ENCODE measurements around the gene FKBP14.
"Not testable (repeated sequence)": the region's sequence is repeated elsewhere in the genome, so short reads cannot be mapped to it uniquely, and the experiment has no call there.

The FKBP14 gene, protein sequence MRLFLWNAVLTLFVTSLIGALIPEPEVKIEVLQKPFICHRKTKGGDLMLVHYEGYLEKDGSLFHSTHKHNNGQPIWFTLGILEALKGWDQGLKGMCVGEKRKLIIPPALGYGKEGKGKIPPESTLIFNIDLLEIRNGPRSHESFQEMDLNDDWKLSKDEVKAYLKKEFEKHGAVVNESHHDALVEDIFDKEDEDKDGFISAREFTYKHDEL

DNA sequence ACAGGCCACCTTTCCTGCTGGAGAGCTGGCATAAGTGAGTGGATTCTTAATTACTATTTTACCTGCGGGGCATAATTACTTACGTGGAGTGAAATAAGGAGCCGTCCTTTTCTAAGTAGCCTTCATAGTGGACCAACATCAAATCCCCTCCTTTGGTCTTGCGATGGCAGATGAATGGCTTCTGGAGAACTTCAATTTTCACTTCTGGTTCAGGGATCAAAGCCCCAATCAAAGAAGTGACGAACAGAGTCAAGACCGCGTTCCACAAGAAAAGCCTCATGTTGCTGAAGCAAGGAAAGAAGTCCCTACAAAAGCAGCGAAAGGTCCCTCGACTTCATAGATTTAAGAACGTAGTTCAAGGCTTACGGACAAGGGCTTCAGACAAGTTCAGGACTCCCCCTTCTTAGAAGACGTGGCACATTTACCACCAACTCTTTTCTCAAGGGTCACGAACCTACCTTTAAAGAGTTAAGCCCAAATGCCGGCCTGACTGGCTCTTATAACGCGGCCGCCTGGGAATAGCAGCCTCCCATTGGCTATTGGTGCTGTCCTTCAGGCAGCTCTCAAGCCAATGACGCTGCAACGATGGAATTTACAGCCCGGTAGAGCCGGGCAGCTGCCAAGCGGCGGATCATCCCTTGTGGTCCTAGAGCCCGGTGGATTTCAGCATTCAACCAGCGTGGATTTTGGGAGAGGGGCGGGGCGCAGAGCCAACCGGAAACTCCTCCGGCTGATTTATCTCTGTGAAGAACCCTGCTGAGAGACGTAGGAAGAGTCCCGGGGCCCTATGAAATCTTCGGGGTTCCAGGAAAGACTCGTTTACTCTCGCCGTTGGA lies at the start of gene FKBP14:
TSS of gene FKBP14 (minus strand) at position 474 of the 836 bp plus-strand sequence. CDS start at position 280, 194 bp downstream.
- DNase-seq (ENCODE audit: low spot score) = peak; percentile 98

DNA sequence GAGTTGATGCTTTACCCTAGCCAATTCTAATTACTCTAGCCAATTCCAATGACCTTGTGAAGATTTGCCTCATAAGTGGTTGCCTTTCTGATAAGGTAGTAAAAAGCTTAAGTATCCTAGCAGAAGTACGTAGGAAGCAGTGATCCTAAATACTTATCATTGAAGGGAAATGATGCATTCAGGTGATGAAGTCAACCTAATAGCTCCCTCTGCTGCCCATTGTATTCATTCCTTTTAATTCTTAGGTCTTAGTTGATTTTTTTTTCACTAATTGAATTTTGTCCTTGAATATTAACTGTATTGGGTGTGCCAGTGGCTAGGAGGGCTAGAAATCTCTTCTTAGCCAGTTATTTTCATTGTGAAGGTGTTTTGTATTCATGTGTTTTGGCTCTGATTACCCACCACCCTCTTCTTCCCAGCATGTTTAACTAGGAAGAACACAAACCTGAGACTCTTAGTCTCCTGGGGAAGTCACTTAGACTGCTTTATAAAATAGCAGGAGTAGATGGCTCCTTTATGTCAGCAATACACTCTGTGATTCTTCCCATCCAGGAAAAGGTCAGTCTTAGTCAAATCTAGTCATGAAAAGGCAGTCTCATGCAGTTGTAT lies 48.0 kb upstream of the FKBP14 start:
- DNase-seq (ENCODE audit: low spot score) = no peak

DNA sequence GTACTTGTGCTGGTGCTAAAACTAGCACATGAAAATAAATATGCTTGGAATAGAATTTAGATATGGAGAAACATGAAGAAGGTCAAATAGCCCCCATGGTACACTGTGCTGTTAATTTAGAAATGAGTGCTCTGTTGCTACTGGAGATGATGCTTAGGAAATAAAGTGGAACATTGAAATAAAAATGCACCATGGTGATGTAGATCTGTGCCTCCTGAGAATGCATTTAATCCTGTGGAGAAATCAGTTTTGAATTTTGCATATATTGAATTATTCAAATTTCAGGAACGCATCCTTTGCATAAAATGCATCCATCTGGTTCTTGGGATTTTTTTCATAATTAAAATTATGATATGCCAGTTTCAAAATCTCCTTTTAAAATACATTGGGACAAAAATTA lies 46.2 kb upstream of the FKBP14 start:
- no peak for DNase-seq (ENCODE audit: low spot score)

DNA sequence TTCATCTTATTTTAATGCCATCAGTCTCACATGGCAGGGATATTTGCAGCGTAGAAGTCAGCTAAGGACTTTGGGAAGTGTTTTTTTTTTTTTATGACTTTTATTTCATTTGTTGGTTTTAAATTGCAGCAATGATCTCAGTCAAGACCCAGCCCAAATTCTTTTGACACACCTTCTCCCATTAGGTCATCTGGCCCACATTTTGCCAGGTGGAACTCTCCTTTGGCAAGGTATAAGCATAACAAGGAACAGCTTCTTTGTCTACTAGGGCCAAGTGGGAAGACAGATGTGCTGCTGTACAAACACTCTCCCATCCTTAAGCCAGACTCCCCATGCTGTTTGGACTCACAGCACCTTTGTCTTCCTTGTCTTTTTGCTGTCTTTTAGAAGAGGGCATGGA lies 43.5 kb upstream of the FKBP14 start:
- DNase-seq (ENCODE audit: low spot score) = no peak

DNA sequence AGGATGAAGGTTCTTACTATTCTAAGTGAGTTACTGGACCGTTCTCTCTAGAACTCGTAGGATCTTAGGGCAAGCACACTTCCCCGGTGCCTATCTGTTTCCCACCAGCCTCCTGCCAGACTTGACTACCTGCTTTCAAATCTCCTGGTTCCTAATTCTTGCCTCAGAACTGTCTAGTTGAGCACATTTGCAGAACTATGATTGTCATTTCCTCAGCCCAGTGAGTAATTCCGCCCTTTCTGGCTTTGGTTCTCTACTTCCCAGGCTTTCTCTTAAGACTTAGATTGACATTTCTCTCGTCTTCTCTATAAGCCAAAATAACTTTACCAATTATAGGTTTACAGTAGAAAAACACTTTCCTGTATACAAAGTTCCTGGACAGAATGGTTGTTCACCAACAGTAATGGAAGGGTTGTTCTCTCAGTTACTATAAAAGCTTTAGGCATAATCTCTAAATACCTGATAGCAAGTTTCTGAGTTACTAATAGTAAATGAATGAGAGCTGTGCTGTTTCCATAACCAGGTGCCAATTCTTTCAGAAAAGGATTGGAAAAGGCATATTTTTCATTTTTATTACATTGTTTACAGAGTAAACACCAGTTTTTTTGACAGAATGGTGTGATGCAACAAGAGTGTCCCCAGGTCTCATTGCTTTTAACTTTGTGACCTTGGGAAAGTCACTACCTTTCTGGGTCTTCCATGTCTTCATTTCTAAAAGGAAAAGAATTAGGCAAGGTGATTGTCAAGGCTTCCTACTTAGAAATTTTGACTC lies 42.8 kb upstream of the FKBP14 start:
- DNase-seq (ENCODE audit: low spot score) = no peak

DNA sequence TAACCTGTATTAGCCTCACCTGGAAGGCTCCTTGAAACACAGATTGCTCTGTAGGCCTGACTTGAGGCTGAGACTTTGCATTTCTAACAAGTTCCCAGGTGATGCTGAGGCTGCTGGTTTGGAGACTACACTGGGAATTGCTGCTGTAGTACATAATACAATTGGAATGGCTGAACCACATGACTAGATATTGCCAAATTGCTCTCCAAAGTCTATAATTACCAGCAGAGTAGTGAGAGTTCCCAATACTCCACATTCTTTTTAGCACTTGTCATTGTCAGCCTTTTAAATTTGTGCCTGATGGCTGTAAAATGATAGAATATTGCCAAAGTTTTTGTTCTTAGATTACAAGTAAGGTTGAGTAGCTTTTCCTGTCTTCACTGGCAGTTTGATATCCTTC lies 41.6 kb upstream of the FKBP14 start:
- no peak for DNase-seq (ENCODE audit: low spot score)

DNA sequence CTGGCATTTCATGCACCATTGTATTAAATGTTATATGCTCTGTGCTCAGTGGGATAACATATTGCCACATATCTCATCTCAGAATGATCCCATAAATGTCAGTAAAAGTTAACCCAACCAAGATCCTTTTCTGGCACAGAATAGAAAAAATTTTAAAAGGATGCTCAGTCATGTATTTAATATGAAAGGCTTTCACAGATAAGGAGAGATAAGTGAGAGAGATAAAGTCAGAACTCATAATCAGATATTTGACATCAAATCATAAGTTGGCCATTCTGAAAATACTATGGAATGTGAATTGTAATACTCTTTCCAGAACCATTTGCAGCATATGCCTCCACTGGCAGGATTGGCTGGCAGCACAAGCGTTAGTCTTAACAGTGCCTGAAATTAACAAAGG lies 40.2 kb upstream of the FKBP14 start:
- DNase-seq (ENCODE audit: low spot score) = no peak

DNA sequence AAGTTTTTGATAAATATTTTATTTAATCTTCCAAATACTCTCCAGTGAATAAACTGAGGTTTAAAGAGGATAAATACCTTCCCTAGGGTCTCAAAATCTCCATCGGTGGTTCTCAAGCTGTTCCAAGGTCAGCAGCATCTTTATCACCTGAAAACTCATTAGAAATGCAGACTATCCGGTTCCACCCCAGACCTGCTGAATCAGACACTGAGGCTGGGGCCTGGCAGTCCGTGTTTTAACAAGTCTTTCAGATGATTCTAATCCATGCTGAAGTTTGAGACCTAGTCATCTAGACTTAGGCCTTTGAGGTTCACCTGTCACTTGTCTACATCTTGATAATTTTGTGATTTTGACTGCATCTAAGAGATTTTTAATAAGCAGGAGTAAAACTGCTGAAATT lies 39.2 kb upstream of the FKBP14 start:
- no peak for DNase-seq (ENCODE audit: low spot score)

DNA sequence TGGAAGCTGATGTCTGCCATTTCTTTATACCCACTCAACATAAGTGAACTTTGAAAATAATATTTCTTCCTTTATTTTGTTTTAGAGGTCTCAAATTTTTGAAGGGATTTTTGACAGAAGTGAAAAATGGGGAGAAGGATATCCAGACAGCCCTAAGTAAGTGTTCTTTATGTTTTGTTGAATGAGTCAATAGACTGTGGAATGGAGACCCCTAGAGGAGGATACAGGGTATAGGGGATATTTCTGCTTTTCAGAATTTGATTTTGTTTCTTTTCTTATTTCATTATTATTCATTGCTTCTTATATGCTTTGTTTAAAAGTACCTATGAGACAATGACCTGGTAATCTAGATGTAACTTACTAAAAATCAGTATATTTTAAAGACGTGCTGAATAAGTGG lies 36.1 kb upstream of the FKBP14 start:
- DNase-seq (ENCODE audit: low spot score) = peak; percentile 49

DNA sequence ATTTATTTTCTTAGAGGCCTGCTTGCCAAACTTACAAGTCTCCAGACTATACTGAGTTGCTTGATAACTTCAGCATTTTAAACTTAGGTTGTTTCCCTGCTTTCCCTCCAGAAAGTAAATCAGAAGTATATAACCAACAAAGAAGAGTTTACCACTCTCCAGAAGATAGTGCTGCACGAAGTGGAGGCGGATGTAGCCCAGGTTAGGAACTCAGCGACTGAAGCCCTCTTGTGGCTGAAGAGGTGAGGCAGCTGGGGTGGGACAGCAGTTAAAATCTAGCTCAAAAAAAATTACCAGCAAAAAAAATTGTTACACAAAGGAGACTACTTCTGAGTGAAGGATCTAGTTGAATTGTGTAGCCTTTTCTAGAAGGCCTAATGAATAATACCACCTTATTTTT lies 35.3 kb upstream of the FKBP14 start:
- not testable (repeated sequence) for DNase-seq (ENCODE audit: low spot score)

DNA sequence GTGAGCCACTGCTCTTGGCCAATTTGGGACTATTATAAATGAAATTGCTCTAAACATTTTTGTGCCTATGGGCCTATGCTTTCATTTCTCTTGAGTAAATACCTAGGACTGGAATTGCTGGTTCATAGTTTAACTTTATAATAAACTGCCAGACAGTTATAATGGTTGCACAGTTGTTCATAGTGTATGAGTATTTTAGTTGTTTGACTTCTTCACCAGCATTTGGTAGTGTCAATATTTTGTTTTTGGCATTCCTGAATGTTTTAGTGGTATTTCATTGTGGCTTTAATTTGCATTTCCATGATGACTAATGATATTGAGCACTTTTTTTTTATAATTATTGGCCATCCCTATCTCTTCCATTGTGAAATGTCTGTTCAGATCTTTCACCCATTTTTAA lies 31.2 kb upstream of the FKBP14 start:
- DNase-seq (ENCODE audit: low spot score) = no peak

DNA sequence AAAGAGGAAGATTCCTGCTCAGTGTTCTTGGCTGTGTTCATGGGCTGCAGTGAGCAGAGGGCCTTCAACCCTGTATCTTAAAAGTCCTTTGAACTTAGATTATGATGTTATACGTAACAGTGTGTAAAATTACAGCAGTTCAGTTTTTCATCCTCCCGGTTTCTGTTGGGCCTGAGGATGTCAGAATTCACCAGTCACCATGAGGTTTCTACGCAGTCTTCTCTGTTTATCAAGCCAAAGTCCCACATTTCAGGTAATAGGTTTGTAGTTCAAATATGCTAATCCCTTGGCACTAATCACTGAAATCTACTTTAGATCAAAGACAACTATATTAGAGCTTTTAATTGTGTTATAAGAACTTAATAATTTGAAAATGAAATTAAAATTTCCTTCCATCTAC lies 26.6 kb upstream of the FKBP14 start:
- no peak for DNase-seq (ENCODE audit: low spot score)

DNA sequence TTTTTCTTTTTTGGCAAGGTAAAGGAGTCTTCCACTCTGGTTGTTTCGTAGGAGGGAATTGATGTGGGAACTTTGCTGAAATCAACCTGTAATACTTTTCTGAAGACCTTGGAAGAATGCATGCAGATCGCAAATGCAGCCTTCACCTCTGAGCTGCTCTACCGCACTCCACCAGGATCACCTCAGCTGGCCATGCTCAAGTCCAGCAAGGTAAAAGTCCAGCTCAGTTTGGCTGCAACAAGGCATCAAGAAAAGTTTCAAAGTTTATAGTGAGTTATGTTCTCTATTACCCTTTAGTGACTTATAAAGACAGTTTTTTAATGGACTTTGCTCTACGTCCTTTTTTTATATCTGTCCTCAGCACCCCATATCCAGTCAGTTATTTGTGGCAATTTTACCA lies 22.7 kb upstream of the FKBP14 start:
- no peak for DNase-seq (ENCODE audit: low spot score)

DNA sequence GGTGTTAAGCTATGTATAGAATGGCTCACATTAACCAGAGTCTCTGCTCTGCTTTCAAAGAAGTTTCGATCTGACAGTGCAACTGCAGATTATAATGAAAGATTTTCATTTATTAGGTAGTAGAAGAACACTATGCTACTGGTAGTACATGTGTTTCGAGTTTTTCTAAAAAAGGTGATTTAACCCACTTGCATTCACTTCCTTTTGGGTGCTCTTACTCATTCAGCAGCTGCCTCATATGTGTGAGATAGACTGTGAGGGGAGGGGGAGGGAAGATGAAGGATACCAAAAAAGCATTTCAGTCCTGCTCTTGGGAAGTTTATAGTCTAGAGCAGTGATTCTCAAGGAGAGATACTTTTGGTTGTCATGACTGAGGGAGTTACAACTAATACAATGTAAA lies 22.1 kb upstream of the FKBP14 start:
- no peak for DNase-seq (ENCODE audit: low spot score)

DNA sequence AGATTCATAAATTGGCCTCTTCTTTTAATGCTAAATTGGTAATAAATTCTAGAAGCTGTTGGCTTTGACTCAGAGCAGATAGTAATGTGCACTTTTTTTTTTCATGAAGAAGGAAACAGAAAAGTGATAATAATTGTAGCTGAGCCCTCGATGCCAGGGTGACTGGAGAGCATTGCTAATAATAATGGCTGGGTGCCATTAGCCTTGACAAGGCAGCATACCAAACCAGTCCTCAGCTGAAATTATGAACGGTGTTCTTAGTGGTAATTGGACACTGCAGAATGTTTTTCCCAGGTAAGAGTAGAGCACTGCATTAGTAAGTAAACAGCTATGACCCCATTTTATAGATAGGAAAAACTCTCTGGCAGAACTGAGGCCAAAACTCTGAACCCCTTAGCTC lies 20.6 kb upstream of the FKBP14 start:
- DNase-seq (ENCODE audit: low spot score) = no peak

DNA sequence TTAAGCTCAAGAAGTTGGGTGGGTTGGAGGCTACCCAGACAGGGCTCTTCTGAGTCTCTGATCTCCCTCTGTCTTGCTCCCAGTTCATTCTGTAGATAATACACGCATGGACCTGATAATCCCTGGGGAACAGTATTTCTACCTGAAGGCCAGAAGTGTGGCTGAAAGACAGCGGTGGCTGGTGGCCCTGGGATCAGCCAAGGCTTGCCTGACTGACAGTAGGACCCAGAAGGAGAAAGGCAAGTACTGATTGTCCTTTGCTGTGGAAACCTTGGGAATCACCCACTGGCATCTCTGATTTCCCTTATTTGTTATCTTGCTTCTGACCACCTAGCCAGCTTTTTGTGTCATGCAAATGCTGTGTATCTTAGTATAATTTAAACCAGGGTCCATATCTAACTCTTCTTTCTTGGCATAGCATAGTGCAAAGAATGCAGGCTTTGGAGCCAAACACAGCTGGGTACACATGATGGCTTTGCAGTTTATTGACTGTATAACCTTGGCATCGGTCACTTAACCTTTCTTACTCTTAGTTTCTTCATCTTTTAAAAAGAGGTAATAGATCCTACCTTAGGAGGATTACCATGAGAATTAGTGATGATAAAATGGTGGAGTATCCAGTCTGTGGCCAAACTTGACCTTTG lies 19.7 kb upstream of the FKBP14 start:
- DNase-seq (ENCODE audit: low spot score) = no peak

DNA sequence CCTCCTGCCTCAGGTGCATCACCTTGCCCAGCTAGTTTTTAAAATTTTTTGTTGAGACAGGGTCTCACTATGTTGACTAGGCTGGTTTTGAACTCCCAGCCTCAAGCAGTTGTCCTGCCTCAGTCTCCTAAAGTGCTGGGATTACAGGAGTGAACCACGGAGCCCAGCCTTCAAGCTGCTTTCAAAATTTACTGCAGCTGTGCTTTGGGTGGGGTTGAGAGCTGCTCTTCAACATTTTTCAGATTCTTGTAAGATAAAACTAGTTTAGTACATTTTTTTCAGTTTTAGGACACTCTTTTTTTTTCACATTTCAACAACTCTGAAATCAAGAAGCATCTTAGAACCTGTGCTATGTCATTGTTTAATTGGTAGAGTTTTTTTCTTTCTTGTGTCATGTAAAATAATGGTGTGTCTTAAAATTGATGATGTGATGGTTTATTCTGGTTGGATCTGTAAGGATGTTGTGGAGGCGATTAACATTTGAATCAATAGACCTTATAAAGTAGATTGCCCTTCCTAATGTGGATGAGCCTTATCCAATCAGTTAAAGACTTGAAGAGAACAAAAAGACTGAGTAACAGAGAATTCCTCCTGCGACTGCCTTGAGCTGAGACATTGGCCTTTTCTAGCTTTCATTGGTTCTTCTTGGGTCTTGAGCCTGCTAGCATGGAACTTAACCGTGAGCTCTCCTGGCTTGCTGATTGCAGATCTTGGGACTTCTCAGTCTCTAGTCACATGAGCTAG lies 15.2 kb upstream of the FKBP14 start:
- DNase-seq (ENCODE audit: low spot score) = no peak

DNA sequence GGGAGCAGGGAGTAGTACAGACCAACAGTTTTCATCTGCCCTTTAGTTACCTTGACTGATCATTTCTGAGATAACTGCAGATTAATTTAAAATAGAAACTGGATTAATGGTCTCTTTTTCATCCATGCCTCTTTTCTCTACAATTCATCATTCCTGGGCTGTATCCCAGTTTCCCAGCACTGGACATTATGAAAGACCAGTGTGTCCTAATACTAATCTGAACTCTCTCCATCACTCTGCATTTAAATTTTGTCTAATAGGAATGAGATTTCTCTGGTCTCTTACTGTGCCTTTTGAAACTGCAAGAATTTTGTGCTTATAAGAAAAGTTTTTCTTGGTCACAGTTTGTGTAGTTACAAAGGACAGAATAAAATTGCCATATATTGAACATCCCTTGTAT lies 14.4 kb upstream of the FKBP14 start:
- no peak for DNase-seq (ENCODE audit: low spot score)

DNA sequence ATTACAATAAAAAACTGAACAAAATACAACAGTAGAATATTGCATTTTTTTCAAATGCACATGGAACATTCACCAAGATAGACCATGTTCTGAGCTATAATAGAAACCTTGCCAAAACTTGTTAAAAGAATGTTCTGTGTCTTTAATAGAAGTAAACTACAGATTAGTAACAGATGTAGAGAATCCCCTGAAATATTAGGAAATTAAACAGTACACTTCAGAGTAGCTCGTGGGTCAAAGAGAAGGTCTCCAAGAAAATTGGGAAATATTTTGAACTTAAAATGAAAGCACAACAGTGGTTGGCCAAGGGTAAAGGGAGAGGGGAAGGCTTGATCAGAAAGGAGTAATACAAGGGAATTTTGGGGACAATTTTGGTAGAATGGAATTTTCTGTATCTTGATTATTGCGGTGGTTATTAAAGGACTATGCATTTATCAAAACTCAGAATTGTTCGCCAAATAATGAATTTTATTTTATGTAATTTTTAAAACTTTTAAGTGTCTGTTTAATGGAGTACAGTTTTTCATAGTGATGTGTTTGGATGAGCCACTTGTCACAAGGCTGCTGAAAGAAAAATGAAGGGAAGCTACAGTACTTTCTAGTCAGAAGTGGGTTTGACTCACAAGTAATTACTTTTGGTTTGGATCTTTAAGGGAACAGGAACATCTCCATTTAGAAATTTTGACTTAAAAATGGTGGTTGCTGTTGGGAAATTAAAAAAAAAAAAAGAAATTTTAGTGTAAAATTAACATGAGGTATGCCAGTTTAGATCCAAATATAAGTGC lies 11.9 kb upstream of the FKBP14 start:
- no peak for DNase-seq (ENCODE audit: low spot score)

DNA sequence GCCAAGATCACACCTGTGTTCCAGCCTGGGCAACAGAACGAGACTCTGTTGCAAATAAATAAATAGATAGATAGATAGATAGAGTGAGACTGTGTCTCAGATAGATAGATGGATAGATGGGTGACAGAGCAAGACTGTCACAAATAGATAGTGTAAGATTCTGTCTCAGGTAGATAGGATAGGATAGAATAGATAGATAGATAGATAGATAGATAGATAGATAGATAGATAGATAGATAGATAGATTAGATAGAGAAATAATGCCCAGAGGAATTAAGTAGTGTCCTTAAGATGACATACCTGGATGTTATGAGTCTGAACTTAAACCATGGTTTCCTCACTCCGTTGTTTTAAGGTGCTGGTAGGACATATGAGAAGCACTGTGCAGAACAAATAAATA lies 9.7 kb upstream of the FKBP14 start:
- no peak for DNase-seq (ENCODE audit: low spot score)

DNA sequence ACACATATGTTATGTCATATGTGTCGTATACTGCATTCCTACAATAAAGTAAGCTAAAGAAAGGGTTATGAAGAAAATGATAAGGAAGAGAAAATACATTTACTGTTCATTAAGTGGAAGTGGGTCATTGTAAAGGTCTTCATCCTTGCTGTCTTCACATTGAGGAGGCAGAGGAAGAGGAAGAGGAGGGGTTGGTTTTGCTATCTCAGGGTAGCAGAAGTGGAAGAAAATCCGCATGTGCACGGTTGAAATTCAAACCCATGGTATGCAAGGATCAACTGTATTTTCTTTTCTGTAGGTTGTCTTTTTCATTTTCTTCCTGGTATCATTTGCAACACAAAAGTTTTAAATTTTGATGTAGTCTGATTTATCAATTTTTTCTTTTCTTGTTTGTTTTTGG lies 8.0 kb upstream of the FKBP14 start:
- no peak for DNase-seq (ENCODE audit: low spot score)
